IMR-90 (cell line): Measurements from ENCODE around the gene LRRC39. TPM values are rescaled to one million over a fixed set of nuclear protein-coding genes. Genes with fewer than 3 reads are reported as not detected.

Experiments
- ATAC-seq: fragments of 200-7000 bp; cut with Tn5 transposase; 2 replicates; pipeline ENCODE4 v1.9.1; 2020; ENCODE audit warnings: low read depth, mild to moderate bottlenecking, moderate library complexity
- BruUV-seq: library from RNA; stranded (reverse); fragments of 400-500 nt; replicated peaks from 2 replicates; lab custom pipeline; 2021; lab: Mats Ljungman, UMichigan
- CTCF ChIA-PET: fragments of 300-600 bp; formaldehyde crosslinking; extraction: SDS; loops from one replicate; lab custom pipeline; 2021; ENCODE audit warnings: antibody characterized with exemption; lab: Yijun Ruan, JAX
- POLR2A ChIA-PET: fragments of 300-600 bp; sonication (Branson Sonifier 250); formaldehyde crosslinking; loops from one replicate; lab custom pipeline; 2022; ENCODE audit warnings: antibody characterized with exemption; ENCODE audit not compliant: unreplicated experiment; lab: Charles Lee
- DNase-seq: peaks from one replicate; pipeline ENCODE4 v3.0.0; 2013
- H2AFZ ChIP-seq: replicated peaks from 2 replicates; pipeline ENCODE3; 2013; ENCODE audit warnings: low read length, mild to moderate bottlenecking; ENCODE audit not compliant: poor library complexity
- H2AK5ac ChIP-seq: 2 replicates; pipeline ENCODE4 v1.6.1; 2013; ENCODE audit warnings: low read depth, low read length, inconsistent platforms
- H2AK9ac ChIP-seq: replicated peaks from 2 replicates; pipeline ENCODE3; 2013; ENCODE audit warnings: mild to moderate bottlenecking, low read depth, low read length, moderate library complexity; ENCODE audit not compliant: poor library complexity
- H2BK120ac ChIP-seq: 2 replicates; pipeline ENCODE4 v1.6.1; 2013; ENCODE audit warnings: low read depth, low read length, inconsistent platforms
- H2BK15ac ChIP-seq: 3 replicates; pipeline ENCODE4 v1.6.1; 2013; ENCODE audit warnings: low read depth, low read length, inconsistent platforms
- H2BK20ac ChIP-seq: 2 replicates; pipeline ENCODE4 v1.6.1; 2013; ENCODE audit warnings: low read depth, mild to moderate bottlenecking, inconsistent platforms, low read length, moderate library complexity
- H2BK5ac ChIP-seq: 2 replicates; pipeline ENCODE4 v1.6.1; 2013; ENCODE audit warnings: mild to moderate bottlenecking, low read depth, low read length, inconsistent platforms; ENCODE audit not compliant: poor library complexity, severe bottlenecking
- H3K14ac ChIP-seq: replicated peaks from 2 replicates; pipeline ENCODE4 v1.6.1; 2013; ENCODE audit warnings: low read depth, low read length, inconsistent platforms
- H3K18ac ChIP-seq: 2 replicates; pipeline ENCODE4 v1.6.1; 2013; ENCODE audit warnings: low read depth, low read length, control low read depth
- H3K23ac ChIP-seq: 2 replicates; pipeline ENCODE4 v1.6.1; 2013; ENCODE audit warnings: low read depth, low read length, inconsistent platforms
- H3K27ac ChIP-seq: 2 replicates; pipeline ENCODE4 v1.5.1; 2013; ENCODE audit warnings: mild to moderate bottlenecking, control low read depth, low read length; ENCODE audit not compliant: insufficient read depth
- H3K27me3 ChIP-seq: 2 replicates; pipeline ENCODE4 v1.6.1; 2013; ENCODE audit warnings: low read length; ENCODE audit not compliant: control insufficient read depth, insufficient read depth
- H3K36me3 ChIP-seq: 2 replicates; pipeline ENCODE4 v1.6.1; 2013; ENCODE audit warnings: low read length, mixed read lengths; ENCODE audit not compliant: control insufficient read depth, insufficient read depth
- H3K4ac ChIP-seq: 2 replicates; pipeline ENCODE4 v1.6.1; 2013; ENCODE audit warnings: low read depth, low read length, inconsistent platforms
- H3K4me1 ChIP-seq: 2 replicates; pipeline ENCODE4 v1.6.1; 2013; ENCODE audit warnings: low read length, mixed read lengths; ENCODE audit not compliant: control insufficient read depth, insufficient read depth
- H3K4me2 ChIP-seq: 2 replicates; pipeline ENCODE4 v1.6.1; 2013; ENCODE audit warnings: low read depth, mild to moderate bottlenecking, control low read depth, low read length, moderate library complexity
- H3K4me3 ChIP-seq: 2 replicates; pipeline ENCODE4 v1.5.1; 2013; ENCODE audit warnings: low read depth, mild to moderate bottlenecking, control low read depth, low read length, moderate library complexity; ENCODE audit not compliant: insufficient read depth
- H3K56ac ChIP-seq: 2 replicates; pipeline ENCODE4 v1.6.1; 2013; ENCODE audit warnings: low read length, inconsistent platforms; ENCODE audit not compliant: insufficient read depth; ENCODE audit errors: extremely low read depth
- H3K79me1 ChIP-seq, 2 experiments: 2 replicates each; pipeline ENCODE4 v1.6.1; 2013; ENCODE audit warnings: low read length in 2 of 2, inconsistent platforms in 1 of 2, low read depth in 1 of 2
- H3K9ac ChIP-seq: 2 replicates; pipeline ENCODE4 v1.6.1; 2013; ENCODE audit warnings: low read depth, low read length, control low read depth
- H3K9me1 ChIP-seq: 2 replicates; pipeline ENCODE4 v1.6.1; 2013; ENCODE audit warnings: low read length, inconsistent platforms; ENCODE audit not compliant: insufficient read depth
- H3K9me3 ChIP-seq: 2 replicates; pipeline ENCODE4 v1.6.1; 2013; ENCODE audit warnings: low read length; ENCODE audit not compliant: control insufficient read depth, insufficient read depth
- H4K20me1 ChIP-seq: 2 replicates; pipeline ENCODE4 v1.6.1; 2013; ENCODE audit warnings: low read length, inconsistent platforms; ENCODE audit not compliant: insufficient read depth
- H4K5ac ChIP-seq: 2 replicates; pipeline ENCODE4 v1.6.1; 2013; ENCODE audit warnings: mild to moderate bottlenecking, low read depth, low read length, control low read depth
- H4K8ac ChIP-seq, 2 experiments: 2 replicates each; pipeline ENCODE4 v1.6.1; 2013; ENCODE audit warnings: low read depth in 2 of 2, low read length in 2 of 2, control low read depth in 1 of 2, inconsistent platforms in 1 of 2
- H4K91ac ChIP-seq: 2 replicates; pipeline ENCODE4 v1.6.1; 2013; ENCODE audit warnings: low read depth, low read length, inconsistent platforms; ENCODE audit not compliant: insufficient read depth
- BHLHE40 ChIP-seq: fragments of 150-350 bp; IDR thresholded peaks from 2 replicates; pipeline ENCODE4 v1.6.1; 2016; ENCODE audit warnings: mild to moderate bottlenecking, low read depth, low read length
- CEBPB ChIP-seq: IDR thresholded peaks from 2 replicates; pipeline ENCODE4 v1.6.1; 2012; ENCODE audit warnings: low read depth, low read length, improper control_type of control experiment
- CHD1 ChIP-seq: IDR thresholded peaks from 2 replicates; pipeline ENCODE4 v1.6.1; 2012; ENCODE audit warnings: low read depth, low read length, improper control_type of control experiment
- MAFK ChIP-seq: IDR thresholded peaks from 2 replicates; pipeline ENCODE4 v1.6.1; 2012; ENCODE audit warnings: low read depth, low read length, improper control_type of control experiment
- MAZ ChIP-seq: IDR thresholded peaks from 2 replicates; pipeline ENCODE4 v1.6.1; 2012; ENCODE audit warnings: low read depth, mild to moderate bottlenecking, low read length, improper control_type of control experiment, moderate library complexity, borderline replicate concordance
- MXI1 ChIP-seq: IDR thresholded peaks from 2 replicates; pipeline ENCODE4 v1.6.1; 2012; ENCODE audit warnings: low read depth, mild to moderate bottlenecking, low read length, moderate library complexity, borderline replicate concordance
- NFE2L2 ChIP-seq: fragments of 150-350 bp; IDR thresholded peaks from 2 replicates; pipeline ENCODE4 v1.6.1; 2016; ENCODE audit warnings: low read depth, mild to moderate bottlenecking, low read length
- POLR2A ChIP-seq: IDR thresholded peaks from 2 replicates; pipeline ENCODE4 v1.6.1; 2012; ENCODE audit warnings: mild to moderate bottlenecking, low read depth, low read length
- RAD21 ChIP-seq: IDR thresholded peaks from 2 replicates; pipeline ENCODE4 v1.6.1; 2012; ENCODE audit warnings: low read length, improper control_type of control experiment
- RCOR1 ChIP-seq: IDR thresholded peaks from 2 replicates; pipeline ENCODE4 v1.6.1; 2012; ENCODE audit warnings: mild to moderate bottlenecking, low read length, improper control_type of control experiment; ENCODE audit not compliant: insufficient replicate concordance
- SMC3 ChIP-seq: fragments of 150-350 bp; IDR thresholded peaks from 2 replicates; pipeline ENCODE4 v1.6.1; 2016; ENCODE audit warnings: low read depth, mild to moderate bottlenecking, antibody characterized with exemption, low read length, moderate library complexity
- USF2 ChIP-seq: fragments of 150-350 bp; IDR thresholded peaks from 2 replicates; pipeline ENCODE4 v1.6.1; 2017; ENCODE audit warnings: mild to moderate bottlenecking, antibody characterized with exemption, low read length, low read depth
- WGBS, 2 experiments: methylation state at CpG; one replicate each; pipeline versions ENCODE4 v1.1.5 to v1.1.7; 2013; ENCODE audit warnings: missing lambda C conversion rate in 2 of 2; ENCODE audit not compliant: insufficient read length in 1 of 2; ENCODE audit errors: extremely low coverage in 2 of 2; 5-methylcytosine and 5-hydroxymethylcytosine counted together
- dilution Hi-C: fragments of 300-500 bp; cut with HindIII; formaldehyde crosslinking; loops from one replicate; pipeline ENCODE4 v1.14.3; 2018; ENCODE audit warnings: low sequenced_read_pairs; ENCODE audit not compliant: unreplicated experiment
- in situ Hi-C: fragments of 300-500 bp; cut with MboI; formaldehyde crosslinking; loops from 3 replicates; pipeline ENCODE4 v1.14.3; 2019; ENCODE audit warnings: low sequenced_read_pairs, inconsistent platforms, mixed read lengths
- intact Hi-C: fragments of 100-400 bp; cut with micrococcal nuclease; formaldehyde crosslinking; loops from 2 replicates; pipeline ENCODE4 v1.10.0; 2022
- polyA plus RNA-seq, 3 experiments: library from polyadenylated mRNA; depleted of rRNA; stranded (reverse); fragments of >200 nt; gene quantifications; 2 replicates each; pipeline ENCODE4 v1.2.3, GENCODE V29; 2012; ENCODE audit warnings: low replicate concordance in 1 of 3
- total RNA-seq: library from RNA; depleted of rRNA; stranded (reverse); fragments of >200 nt; gene quantifications from 2 replicates; pipeline ENCODE4 v1.2.3, GENCODE V29; 2012
- TF ChIP-seq, protein P1 (sequence below): fragments of 150-350 bp; IDR thresholded peaks from 2 replicates; pipeline ENCODE4 v1.6.1; 2016; ENCODE audit warnings: low read depth, mild to moderate bottlenecking, low read length, moderate library complexity, borderline replicate concordance
- TF ChIP-seq, protein P2 (sequence below): conservative IDR thresholded peaks from 2 replicates; pipeline ENCODE4 v1.5.1; 2012; ENCODE audit warnings: mild to moderate bottlenecking, low read depth, low read length, improper control_type of control experiment

Gene LRRC39
- total and polyA plus RNA-seq, 2 of the 4 experiments (the other 2 are of a cell fraction) = 0.36 to 0.48 TPM

- Histone ChIP-seq H3K4me1 (peaks cover 5% of the 10 kb centered on the region), H2BK120ac (no peak overlapping the region), H3K18ac (no peak overlapping the region), H3K27ac (no peak overlapping the region), H3K79me1 (no peaks in the 10 kb centered on the region), H3K56ac (no peak overlapping the region), H4K8ac (no peak overlapping the region), H3K36me3 (no peaks in the 10 kb centered on the region), H4K91ac (no peak overlapping the region), H2BK5ac (no peak overlapping the region), H3K4me3 (no peak overlapping the region), H2AFZ (no peak overlapping the region), H3K9me3 (no peaks in the 10 kb centered on the region), H2BK20ac (no peak overlapping the region), H2AK9ac (no peak overlapping the region), H4K20me1 (no peaks in the 10 kb centered on the region), H2AK5ac (no peak overlapping the region), H3K9ac (no peak overlapping the region), H3K9me1 (no peaks in the 10 kb centered on the region), H2BK15ac (no peak overlapping the region), H3K4ac (no peak overlapping the region), H3K23ac (no peak overlapping the region), H4K5ac (no peak overlapping the region), H3K14ac (no peak overlapping the region), H3K27me3 (no peaks in the 10 kb centered on the region), H3K4me2 (no peak overlapping the region)
- DNase-seq (no peak), ATAC-seq (no peak)
- in situ Hi-C loops (no loop called here), dilution Hi-C loops (no loop called here), intact Hi-C loops (no loop called here)
- no CpG with 5 or more reads among the region's 1 CpG for WGBS, 2 experiments
- TF ChIP-seq RAD21 (no peak), USF2 (no peak), SMC3 (no peak), CHD1 (no peak), MXI1 (no peak), MAFK (no peak), CEBPB (no peak), POLR2A (no peak), MAZ (no peak), NFE2L2 (no peak), RCOR1 (no peak), BHLHE40 (no peak)
- TF ChIP-seq, protein P1, sequence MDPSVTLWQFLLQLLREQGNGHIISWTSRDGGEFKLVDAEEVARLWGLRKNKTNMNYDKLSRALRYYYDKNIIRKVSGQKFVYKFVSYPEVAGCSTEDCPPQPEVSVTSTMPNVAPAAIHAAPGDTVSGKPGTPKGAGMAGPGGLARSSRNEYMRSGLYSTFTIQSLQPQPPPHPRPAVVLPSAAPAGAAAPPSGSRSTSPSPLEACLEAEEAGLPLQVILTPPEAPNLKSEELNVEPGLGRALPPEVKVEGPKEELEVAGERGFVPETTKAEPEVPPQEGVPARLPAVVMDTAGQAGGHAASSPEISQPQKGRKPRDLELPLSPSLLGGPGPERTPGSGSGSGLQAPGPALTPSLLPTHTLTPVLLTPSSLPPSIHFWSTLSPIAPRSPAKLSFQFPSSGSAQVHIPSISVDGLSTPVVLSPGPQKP = no peak
- TF ChIP-seq, protein P2, sequence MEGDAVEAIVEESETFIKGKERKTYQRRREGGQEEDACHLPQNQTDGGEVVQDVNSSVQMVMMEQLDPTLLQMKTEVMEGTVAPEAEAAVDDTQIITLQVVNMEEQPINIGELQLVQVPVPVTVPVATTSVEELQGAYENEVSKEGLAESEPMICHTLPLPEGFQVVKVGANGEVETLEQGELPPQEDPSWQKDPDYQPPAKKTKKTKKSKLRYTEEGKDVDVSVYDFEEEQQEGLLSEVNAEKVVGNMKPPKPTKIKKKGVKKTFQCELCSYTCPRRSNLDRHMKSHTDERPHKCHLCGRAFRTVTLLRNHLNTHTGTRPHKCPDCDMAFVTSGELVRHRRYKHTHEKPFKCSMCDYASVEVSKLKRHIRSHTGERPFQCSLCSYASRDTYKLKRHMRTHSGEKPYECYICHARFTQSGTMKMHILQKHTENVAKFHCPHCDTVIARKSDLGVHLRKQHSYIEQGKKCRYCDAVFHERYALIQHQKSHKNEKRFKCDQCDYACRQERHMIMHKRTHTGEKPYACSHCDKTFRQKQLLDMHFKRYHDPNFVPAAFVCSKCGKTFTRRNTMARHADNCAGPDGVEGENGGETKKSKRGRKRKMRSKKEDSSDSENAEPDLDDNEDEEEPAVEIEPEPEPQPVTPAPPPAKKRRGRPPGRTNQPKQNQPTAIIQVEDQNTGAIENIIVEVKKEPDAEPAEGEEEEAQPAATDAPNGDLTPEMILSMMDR = no peak
- CTCF ChIA-PET = no interaction called here
- POLR2A ChIA-PET = no interaction called here
- BruUV-seq = no TSS peak
These were observed 6.5 kb upstream of the LRRC39 start for GRCh38 chr1:100184536-100184935.
